ENCODE measurements around the gene PFKFB3.
"Not testable (repeated sequence)": the region's sequence is repeated elsewhere in the genome, so short reads cannot be mapped to it uniquely, and the experiment has no call there.

The PFKFB3 gene

DNA sequence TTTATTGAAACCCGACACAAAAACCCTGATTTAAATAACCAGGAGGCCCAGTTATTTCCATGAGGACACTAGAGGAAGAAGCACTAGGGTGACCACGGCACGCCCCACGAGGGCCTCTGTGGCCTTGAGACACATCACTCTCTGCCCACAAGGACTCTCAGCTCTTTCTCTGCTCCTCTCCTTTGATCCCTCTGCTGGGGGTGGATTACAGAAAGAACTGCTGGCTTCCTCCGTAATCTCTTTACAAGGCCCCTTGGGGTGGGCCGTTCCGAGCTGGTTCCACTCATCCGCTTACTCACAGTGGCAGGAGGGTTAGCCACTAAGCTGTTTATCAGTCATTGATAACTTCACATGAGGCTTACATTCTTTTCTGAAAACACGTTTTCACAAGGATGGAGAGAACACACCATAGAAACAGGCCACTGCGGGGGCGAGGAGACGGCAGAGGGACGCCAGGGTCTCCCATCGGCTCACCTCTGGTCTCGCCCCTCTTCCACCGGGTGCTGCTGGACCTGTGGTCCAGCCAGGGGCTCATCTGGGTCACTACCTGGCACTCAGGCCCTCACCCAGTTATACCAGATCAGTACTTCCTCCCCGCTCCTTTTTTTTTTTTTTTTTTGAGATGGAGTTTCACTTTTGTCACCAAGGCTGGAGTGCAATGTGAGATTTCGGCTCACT lies 17.6 kb upstream of the PFKFB3 start:
- Histone ChIP-seq H3K4me3 (ENCODE audit: low read depth, low read length) (no peak overlapping the region), H3K4me1 (no peaks in the 10 kb centered on the region), H3K9me3 (ENCODE audit: control insufficient read depth, low read length) (no peaks in the 10 kb centered on the region), H3K79me2 (peaks cover 24% of the 10 kb centered on the region), H3K4me2 (ENCODE audit: low read length) (no peak overlapping the region), H3K27ac (no peak overlapping the region), H2AFZ (no peak overlapping the region), H3K9ac (no peak overlapping the region), H3K36me3 (ENCODE audit: control insufficient read depth, insufficient read depth, low read length) (no peaks in the 10 kb centered on the region), H3K27me3 (ENCODE audit: control insufficient read depth, insufficient read depth, low read length) (no peaks in the 10 kb centered on the region)
- no peak for TF ChIP-seq CTCF (IDR thresholded peaks at IDR 0.05)

- H2AFZ ChIP-seq: no peak overlapping the region
- no peak overlapping the region for H3K9ac ChIP-seq
- peaks cover 4% of the 10 kb centered on the region for H3K4me1 ChIP-seq
- no peak for TF ChIP-seq CTCF (IDR thresholded peaks at IDR 0.05)
- no peak overlapping the region for H3K4me2 ChIP-seq (ENCODE audit: low read length)
- H3K9me3 ChIP-seq (ENCODE audit: control insufficient read depth, low read length): no peaks in the 10 kb centered on the region
- H3K36me3 ChIP-seq (ENCODE audit: control insufficient read depth, insufficient read depth, low read length): no peaks in the 10 kb centered on the region
- no peaks in the 10 kb centered on the region for H3K27me3 ChIP-seq (ENCODE audit: control insufficient read depth, insufficient read depth, low read length)
- no peak overlapping the region for H3K27ac ChIP-seq
- peaks cover 26% of the 10 kb centered on the region for H3K79me2 ChIP-seq
- H3K4me3 ChIP-seq (ENCODE audit: low read depth, low read length): no peak overlapping the region
Measured at GRCh38 chr10:6186894-6187256, 15.9 kb upstream of the PFKFB3 start.

DNA sequence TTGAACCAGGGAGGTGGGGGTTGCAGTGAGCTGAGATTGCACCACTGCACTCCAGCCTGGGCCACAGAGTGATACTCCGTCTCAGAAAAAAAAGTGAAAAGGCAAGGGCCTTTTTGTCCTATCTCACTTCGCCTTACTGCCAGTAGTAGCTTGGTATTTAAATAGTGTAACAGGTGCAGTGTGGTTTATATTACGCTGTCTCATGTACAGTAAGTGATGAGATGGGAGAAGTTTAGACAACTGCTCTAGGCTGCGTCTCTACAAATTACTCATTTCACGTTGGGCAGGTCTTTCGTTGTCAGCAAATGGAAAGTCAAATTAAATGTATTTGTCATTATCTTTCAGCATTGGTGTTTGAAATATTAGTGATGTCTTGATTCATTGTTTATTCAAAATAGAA lies 15.5 kb upstream of the PFKFB3 start:
- H3K79me2 ChIP-seq: peaks cover 23% of the 10 kb centered on the region
- H3K36me3 ChIP-seq (ENCODE audit: control insufficient read depth, insufficient read depth, low read length): no peaks in the 10 kb centered on the region
- H2AFZ ChIP-seq: no peak overlapping the region
- H3K4me3 ChIP-seq (ENCODE audit: low read depth, low read length): no peak overlapping the region
- no peaks in the 10 kb centered on the region for H3K9me3 ChIP-seq (ENCODE audit: control insufficient read depth, low read length)
- H3K4me1 ChIP-seq: peaks cover 4% of the 10 kb centered on the region
- no peak overlapping the region for H3K9ac ChIP-seq
- H3K27me3 ChIP-seq (ENCODE audit: control insufficient read depth, insufficient read depth, low read length): no peaks in the 10 kb centered on the region
- H3K4me2 ChIP-seq (ENCODE audit: low read length): no peak overlapping the region
- H3K27ac ChIP-seq: no peak overlapping the region
- no peak for TF ChIP-seq CTCF (IDR thresholded peaks at IDR 0.05)

- not testable (repeated sequence) for H3K4me3 ChIP-seq (ENCODE audit: low read depth, low read length); H2AFZ ChIP-seq; H3K27me3 ChIP-seq (ENCODE audit: control insufficient read depth, insufficient read depth, low read length); H3K9ac ChIP-seq; H3K36me3 ChIP-seq (ENCODE audit: control insufficient read depth, insufficient read depth, low read length); H3K4me1 ChIP-seq; H3K4me2 ChIP-seq (ENCODE audit: low read length); H3K9me3 ChIP-seq (ENCODE audit: control insufficient read depth, low read length); H3K27ac ChIP-seq
- peaks cover 17% of the 10 kb centered on the region for H3K79me2 ChIP-seq
Measured at GRCh38 chr10:6190033-6190432, 12.7 kb upstream of the PFKFB3 start.

DNA sequence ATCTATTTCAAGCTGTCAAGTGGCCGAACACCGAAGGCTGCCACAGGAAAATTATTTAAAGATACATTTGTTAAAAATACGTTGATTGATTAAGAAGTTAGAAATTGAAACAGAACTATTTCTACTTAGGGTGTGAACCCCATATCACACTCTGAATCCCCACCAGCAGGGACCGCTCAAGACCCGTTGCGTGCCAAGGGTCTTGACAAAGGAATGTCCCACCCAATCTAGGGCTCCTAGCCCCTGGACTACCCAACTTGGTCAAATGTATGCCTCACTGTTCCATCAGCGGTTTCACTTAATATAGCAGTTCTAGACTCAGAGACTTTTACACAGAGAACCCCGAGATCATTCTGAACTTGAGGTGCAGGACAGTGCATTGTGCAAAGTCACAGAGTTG lies 11.6 kb upstream of the PFKFB3 start:
- TF ChIP-seq CTCF (IDR thresholded peaks at IDR 0.05): no peak
- Histone ChIP-seq H2AFZ (no peak overlapping the region), H3K27me3 (ENCODE audit: control insufficient read depth, insufficient read depth, low read length) (no peaks in the 10 kb centered on the region), H3K79me2 (peaks cover 13% of the 10 kb centered on the region), H3K27ac (no peak overlapping the region), H3K4me2 (ENCODE audit: low read length) (no peak overlapping the region), H3K9me3 (ENCODE audit: control insufficient read depth, low read length) (no peaks in the 10 kb centered on the region), H3K9ac (no peak overlapping the region), H3K4me3 (ENCODE audit: low read depth, low read length) (no peak overlapping the region), H3K4me1 (peaks cover 4% of the 10 kb centered on the region), H3K36me3 (ENCODE audit: control insufficient read depth, insufficient read depth, low read length) (no peaks in the 10 kb centered on the region)
